K562 (cell line): ENCODE measurements around the gene PPP4R4.

ENCODE experiments used
- CEBPB ChIP-seq: fragments of 450-650 bp; IDR thresholded peaks from 2 replicates; pipeline ENCODE4 v1.6.1; 2016; ENCODE audit warnings: missing genetic modification characterization, missing compliant biosample characterization
- CTCF ChIP-seq, 3 experiments: IDR thresholded peaks in 2 of 3; conservative IDR thresholded peaks in 1 of 3; 2 replicates each; pipeline ENCODE4 v1.5.1; 2011 to 2012; ENCODE audit warnings: low read length in 3 of 3, mild to moderate bottlenecking in 3 of 3, control low read depth in 2 of 3, improper control_type of control experiment in 1 of 3, inconsistent platforms in 1 of 3, low read depth in 1 of 3, mixed read lengths in 1 of 3, moderate library complexity in 1 of 3; ENCODE audit not compliant: insufficient read depth in 2 of 3
- HIVEP1 ChIP-seq: fragments of 250-450 bp; sonication (Bioruptor Pico); IDR thresholded peaks from 2 replicates; pipeline ENCODE4 v1.4.0; 2020; ENCODE audit warnings: mild to moderate bottlenecking
- NRF1 ChIP-seq, 2 experiments: fragments of 450-650 bp; IDR thresholded peaks in 1 of 2; conservative IDR thresholded peaks in 1 of 2; 2 replicates each; pipeline ENCODE4 v1.6.1; 2014; ENCODE audit warnings: mild to moderate bottlenecking in 2 of 2
- SP1 ChIP-seq: sonication (generic); formaldehyde crosslinking; IDR thresholded peaks from 2 replicates; pipeline ENCODE4 v1.8.1; 2022; ENCODE audit warnings: mild to moderate bottlenecking, missing genetic modification reagents

GRCh38 chr14:94314890-94315289, 140.8 kb downstream of the PPP4R4 start:
- no peak for TF ChIP-seq CEBPB
- TF ChIP-seq HIVEP1 (CRISPR knock-in tag) = no peak
- TF ChIP-seq NRF1 (conservative IDR thresholded peaks at IDR 0.05 in 1 of 2, IDR thresholded peaks at IDR 0.05 in 1 of 2) = no peak
- no peak for TF ChIP-seq SP1 (CRISPR knock-in tag)
- TF ChIP-seq CTCF (IDR thresholded peaks at IDR 0.05 in 2 of 3, conservative IDR thresholded peaks at IDR 0.05 in 1 of 3; ENCODE audit: insufficient read depth in 2 of 3, low read depth in 1 of 3, low read length in 3 of 3) = no peak
